HL-60/S4 treated with phorbol 12-myristate 13-acetate at 8.2 ng/mL for 4 days and 3 days (cell line): ENCODE results near the gene IRGQ.
"Not testable (repeated sequence)": the region's sequence is repeated elsewhere in the genome, so short reads cannot be mapped to it uniquely, and the experiment has no call there.

ENCODE experiments used
- in situ Hi-C: fragments of 300-500 bp; cut with MboI; formaldehyde crosslinking; loops from 2 replicates; pipeline ENCODE4 v1.15.0; 2022; ENCODE audit warnings: low sequenced_read_pairs

IRGQ gene

GRCh38 chr19:43598445-43599240 lies 2.7 kb upstream of the IRGQ start:
- in situ Hi-C loops, result no loop called here

GRCh38 chr19:43597876-43598275 lies 1.9 kb upstream of the IRGQ start:
- in situ Hi-C loops, result no loop called here

GRCh38 chr19:43596842-43597461 lies 1.0 kb upstream of the IRGQ start:
- in situ Hi-C loops, result no loop called here

- in situ Hi-C loops, result no loop called here
These were observed 332 bp downstream of the IRGQ start for GRCh38 chr19:43595605-43595998.

- in situ Hi-C loops, result no loop called here
These were observed 977 bp downstream of the IRGQ start for GRCh38 chr19:43594710-43595604.

GRCh38 chr19:43594081-43594697 lies 1.7 kb downstream of the IRGQ start:
- in situ Hi-C loops, result no loop called here

- in situ Hi-C loops, result no loop called here
These were observed 3.1 kb downstream of the IRGQ start for GRCh38 chr19:43592800-43593350.

- in situ Hi-C loops, result no loop called here
These were observed 3.8 kb downstream of the IRGQ start for GRCh38 chr19:43591904-43592772.

- in situ Hi-C loops, result no loop called here
These were observed 6.3 kb downstream of the IRGQ start for GRCh38 chr19:43589678-43590077.

- in situ Hi-C loops, result no loop called here
These were observed 6.7 kb downstream of the IRGQ start for GRCh38 chr19:43589277-43589676.

GRCh38 chr19:43587029-43587428 lies 8.9 kb downstream of the IRGQ start:
- in situ Hi-C loops, result not testable (repeated sequence)

GRCh38 chr19:43586346-43586745 lies 9.6 kb downstream of the IRGQ start:
- in situ Hi-C loops, result no loop called here

- in situ Hi-C loops, result no loop called here
These were observed 11.4 kb downstream of the IRGQ start for GRCh38 chr19:43584484-43584883.

- in situ Hi-C loops, result no loop called here
These were observed 13.4 kb downstream of the IRGQ start for GRCh38 chr19:43582495-43582894.

GRCh38 chr19:43581467-43581866 lies 14.5 kb downstream of the IRGQ start:
- in situ Hi-C loops, result no loop called here

- in situ Hi-C loops, result no loop called here
These were observed 17.1 kb downstream of the IRGQ start for GRCh38 chr19:43578787-43579186.

- in situ Hi-C loops, result no loop called here
These were observed 19.7 kb downstream of the IRGQ start for GRCh38 chr19:43575955-43576878.

GRCh38 chr19:43575156-43575950 lies 20.6 kb downstream of the IRGQ start, which contains the start of the genes PINLYP and XRCC1:
PINLYP (plus strand) TSS chr19:43575801; CDS start chr19:43577192, 1,391 bp downstream.
XRCC1 (minus strand) TSS chr19:43575527; CDS start chr19:43575458, 69 bp downstream.
- in situ Hi-C loops, result no loop called here
